Measurements from ENCODE around the gene PCNX3.
"Not testable (repeated sequence)": the region's sequence is repeated elsewhere in the genome, so short reads cannot be mapped to it uniquely, and the experiment has no call there.

Gene PCNX3

GRCh38 chr11:65655570-65656332, 40.2 kb downstream of the PCNX3 start:
- DNase-seq = no peak

GRCh38 chr11:65657426-65657825, 41.9 kb downstream of the PCNX3 start:
- DNase-seq = no peak

- DNase-seq = no peak
Observed at GRCh38 chr11:65658174-65659021, 42.8 kb downstream of the PCNX3 start.

GRCh38 chr11:65660038-65660437, 44.5 kb downstream of the PCNX3 start:
- DNase-seq = no peak

GRCh38 chr11:65660908-65661307, 45.3 kb downstream of the PCNX3 start:
- DNase-seq = not testable (repeated sequence)

GRCh38 chr11:65661599-65662246, 46.1 kb downstream of the PCNX3 start:
- no peak for DNase-seq

DNA sequence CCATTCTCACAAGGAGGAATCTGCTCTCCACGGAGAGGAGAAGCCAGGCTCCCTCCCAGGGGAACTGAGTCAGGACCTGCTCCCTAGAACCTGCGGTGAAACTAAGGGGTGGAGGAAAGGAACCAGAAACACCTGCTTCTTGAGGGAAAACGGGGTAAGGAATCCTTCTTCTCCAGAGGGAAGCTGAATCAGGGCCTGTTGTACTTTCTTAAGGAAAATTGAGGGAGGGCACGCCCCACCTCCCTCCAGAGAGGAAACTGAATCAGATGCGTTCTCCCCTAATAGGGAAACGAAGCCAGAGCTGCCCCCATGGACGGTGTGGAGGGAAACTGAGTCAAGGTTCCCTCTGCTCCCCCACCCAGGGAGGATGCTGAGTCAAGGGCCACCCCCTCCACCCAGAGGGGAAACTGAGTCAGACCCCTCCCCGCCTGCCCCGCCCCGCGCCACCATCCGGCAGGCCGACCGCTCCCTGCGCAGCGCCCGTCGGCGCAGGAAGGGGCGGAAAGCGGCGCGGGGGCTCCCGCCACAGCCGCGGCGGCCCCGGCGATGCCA, 46.7 kb downstream of the PCNX3 start:
- no peak for DNase-seq

GRCh38 chr11:65662799-65663638, 47.4 kb downstream of the PCNX3 start, which contains the start of gene RELA:
Gene RELA (minus strand): TSS chr11:65662916. CDS start chr11:65662832, 84 bp downstream.
- peak; percentile 72 to 85 for DNase-seq

DNA sequence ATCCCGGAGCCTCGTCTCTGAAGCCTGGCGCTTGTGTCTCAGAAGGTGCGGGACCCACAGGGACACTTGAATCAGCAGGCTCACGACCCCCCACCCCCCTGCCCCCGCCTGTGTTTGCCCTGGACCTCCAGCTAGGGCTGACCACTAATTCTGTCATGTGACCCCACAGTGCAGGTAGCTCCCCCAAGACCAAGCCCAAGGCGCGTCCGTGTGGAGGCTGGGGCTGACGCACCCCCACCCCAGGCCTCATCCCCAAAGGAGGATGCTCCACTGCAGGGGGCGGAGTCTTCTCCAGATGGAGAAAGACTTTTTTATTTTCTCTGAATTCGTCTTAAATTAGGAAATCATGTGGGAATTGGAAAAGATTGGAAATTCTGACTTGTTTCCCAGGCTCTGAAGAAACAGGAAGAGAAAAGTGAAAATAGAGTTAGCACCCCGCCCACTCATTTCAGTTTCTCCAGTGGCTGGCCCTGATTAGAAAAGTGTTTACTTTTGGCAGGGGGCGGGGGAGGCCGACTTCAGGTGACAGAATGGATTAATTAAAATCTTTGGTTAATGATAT, 48.1 kb downstream of the PCNX3 start:
- DNase-seq = peak in 1 of 2 experiments; percentile 56

- no peak for DNase-seq
Observed at GRCh38 chr11:65672180-65672860, 56.7 kb downstream of the PCNX3 start.

DNA sequence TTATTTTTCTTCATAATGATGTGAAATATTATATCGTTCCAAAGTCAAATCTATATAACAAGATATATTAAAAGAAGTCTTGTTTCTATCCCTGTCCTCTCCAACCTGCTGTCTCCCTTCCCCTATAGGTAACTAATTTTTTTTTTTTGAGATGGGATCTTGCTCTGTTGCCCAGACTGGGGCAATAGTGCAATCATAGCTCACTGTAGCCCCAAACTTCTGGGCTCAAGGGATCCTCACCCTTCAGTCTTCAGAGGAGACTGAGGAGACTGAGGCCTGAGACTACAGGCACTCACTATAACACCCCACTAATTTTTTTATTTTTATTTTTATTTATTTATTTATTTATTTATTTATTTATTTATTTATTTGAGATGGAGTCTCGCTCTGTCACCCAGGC, 57.4 kb downstream of the PCNX3 start:
- no peak for DNase-seq

DNA sequence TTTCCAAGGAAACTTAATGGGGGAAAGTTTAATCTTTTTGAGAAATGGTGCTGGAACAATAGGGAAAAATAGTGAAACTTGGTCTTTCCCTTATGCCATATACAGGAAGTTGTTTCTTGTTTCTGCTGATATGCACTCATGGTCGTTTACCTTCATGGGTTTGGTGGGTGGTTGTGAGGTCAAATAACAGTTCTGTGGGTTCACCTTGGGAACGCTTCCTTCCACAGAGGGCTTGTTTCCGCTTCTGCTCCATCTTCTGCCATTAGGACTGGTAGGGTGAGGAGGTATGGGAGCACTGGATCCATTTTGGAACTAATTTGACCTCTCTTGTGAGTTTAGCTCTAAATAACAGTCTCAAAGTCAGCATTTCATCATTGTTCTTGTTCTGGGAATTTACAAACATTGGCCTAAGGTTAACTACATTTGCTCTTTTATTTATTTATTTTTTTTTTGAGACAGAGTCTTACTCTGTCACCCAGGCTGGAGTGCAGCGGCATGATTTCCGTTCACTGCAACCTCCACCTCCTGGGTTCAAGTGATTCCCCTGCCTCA, 64.7 kb downstream of the PCNX3 start:
- no peak for DNase-seq

DNA sequence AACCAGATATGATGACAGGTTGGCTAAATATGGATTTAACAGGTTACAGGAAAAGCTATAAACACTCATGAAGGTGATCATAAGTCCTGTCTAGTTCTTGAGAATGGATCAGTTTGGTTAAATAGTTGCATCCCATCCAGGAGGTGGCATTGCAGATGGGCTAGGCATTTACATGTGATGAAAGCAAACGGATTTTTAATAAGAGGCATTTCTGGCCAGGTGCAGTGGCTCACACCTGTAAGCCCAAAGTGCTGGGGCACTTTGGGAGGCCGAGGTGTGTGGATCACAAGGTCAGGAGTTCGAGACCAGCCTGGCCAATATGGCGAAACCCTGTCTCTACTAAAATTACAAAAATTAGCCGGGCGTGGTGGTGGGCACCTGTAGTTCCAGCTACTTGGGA, 67.9 kb downstream of the PCNX3 start:
- not testable (repeated sequence) for DNase-seq

DNA sequence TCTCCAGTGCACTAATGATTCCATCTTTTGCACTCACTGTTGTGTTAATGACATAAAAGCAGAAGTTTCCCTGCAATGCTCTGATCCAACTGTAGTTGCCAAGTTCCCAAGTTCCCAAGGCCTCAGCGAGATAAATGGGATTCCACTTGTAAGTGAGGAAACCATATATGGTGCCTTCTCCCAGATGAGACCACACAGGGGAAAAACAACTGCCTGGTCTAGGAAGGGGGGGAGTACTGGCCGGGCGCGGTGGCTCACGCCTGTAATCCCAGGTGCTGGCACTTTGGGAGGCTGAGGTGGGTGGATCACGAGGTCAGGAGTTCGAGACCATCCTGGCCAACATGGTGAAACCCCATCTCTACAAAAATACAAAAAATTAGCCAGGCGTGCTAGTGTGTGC, 70.4 kb downstream of the PCNX3 start:
- no peak for DNase-seq
